Testis (tissue), 3 donors: ENCODE data around the gene ITGB4. TPM values are rescaled to one million over a fixed set of nuclear protein-coding genes. Genes with fewer than 3 reads are reported as not detected.

Experiments
- DNase-seq: peaks from one replicate; pipeline ENCODE4 v3.0.0-alpha.2; 2019
- H3K27ac ChIP-seq, 2 donors: fragments of 200-600 bp; sonication (generic); one replicate each; pipeline ENCODE4 v1.5.1; 2019
- H3K27me3 ChIP-seq: fragments of 200-600 bp; sonication (generic); one replicate; pipeline ENCODE4 v1.5.1; 2019
- H3K36me3 ChIP-seq: fragments of 200-600 bp; sonication (generic); one replicate; pipeline ENCODE4 v1.5.1; 2017; ENCODE audit warnings: low read depth; ENCODE audit errors: missing control alignments
- H3K4me1 ChIP-seq: fragments of 200-600 bp; sonication (generic); one replicate; pipeline ENCODE4 v1.5.1; 2019
- H3K4me3 ChIP-seq, 2 donors: fragments of 200-600 bp; sonication (generic); one replicate each; pipeline ENCODE4 v1.5.1; 2017 to 2019
- H3K9me3 ChIP-seq: fragments of 200-600 bp; sonication (generic); one replicate; pipeline ENCODE4 v1.5.1; 2017
- POLR2A ChIP-seq: fragments of 450-650 bp; IDR thresholded peaks from one replicate; pipeline ENCODE4 v1.6.1; 2017; ENCODE audit warnings: antibody characterized with exemption, mild to moderate bottlenecking, moderate library complexity
- WGBS, 2 donors: methylation state at CpG; one replicate each; pipeline ENCODE4 v1.1.5; 2018; 5-methylcytosine and 5-hydroxymethylcytosine counted together
- intact Hi-C: fragments of 100-400 bp; cut with DNase I; formaldehyde crosslinking; loops from one replicate; pipeline ENCODE4 v1.15.1; 2023; ENCODE audit warnings: low total_unique reads
- polyA plus RNA-seq: library from polyadenylated mRNA; stranded (reverse); fragments of 350-450 nt; fragmentation: Illumina TruSeq; extraction: RNeasy Lipid Tissue Mini Kit (QIAGEN cat#74804); gene quantifications from one replicate; pipeline ENCODE4 v1.2.3, GENCODE V29; 2014; ENCODE audit warnings: low read depth, low replicate concordance; ENCODE audit not compliant: insufficient read depth
- total RNA-seq, 2 donors: library from RNA; depleted of rRNA; stranded (reverse); fragments of >200 nt; gene quantifications; one replicate each; pipeline ENCODE4 v1.2.3, GENCODE V29; 2016
- TF ChIP-seq, protein P1 (sequence below), 3 experiments: fragments of 450-650 bp in 2 of 3; fragments of 200-600 bp in 1 of 3; sonication (generic) in 1 of 3; IDR thresholded peaks; one replicate each; pipeline ENCODE4 v1.5.1; 2016 to 2019; ENCODE audit warnings: antibody characterized with exemption in 3 of 3, mild to moderate bottlenecking in 2 of 3, moderate library complexity in 1 of 3

The ITGB4 gene
- total and polyA plus RNA-seq, 3 donors from 2014 or later, result 7.6 to 16.4 (median 11.6) TPM

DNA sequence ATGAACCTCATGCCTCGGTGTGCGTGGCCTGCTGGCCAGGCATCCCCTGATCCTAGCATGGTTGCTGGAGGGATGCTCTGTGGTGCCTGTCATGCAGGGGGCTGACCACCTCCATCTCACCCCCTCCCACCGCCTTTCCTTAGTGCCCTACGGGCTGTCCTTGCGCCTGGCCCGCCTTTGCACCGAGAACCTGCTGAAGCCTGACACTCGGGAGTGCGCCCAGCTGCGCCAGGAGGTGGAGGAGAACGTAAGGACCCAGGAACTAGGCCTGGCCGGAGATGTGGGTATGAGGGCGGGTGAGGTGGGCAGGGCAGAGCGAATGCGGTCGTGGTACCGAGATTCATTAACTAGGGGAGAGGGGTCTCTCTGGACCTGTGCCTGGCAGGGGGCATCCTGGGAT, 19.0 kb downstream of the ITGB4 start:
- Histone ChIP-seq H3K36me3 (no peaks in the 10 kb centered on the region), H3K9me3 (no peaks in the 10 kb centered on the region), H3K4me1 (no peaks in the 10 kb centered on the region), H3K27me3 (no peaks in the 10 kb centered on the region), H3K27ac (no peak overlapping the region), H3K4me3 (no peak overlapping the region)
- DNase-seq, result no peak
- 94 to 98% methylated on average over 15 to 17 of the region's 17 CpGs for WGBS, 2 donors
- intact Hi-C loops, result no loop called here
- TF ChIP-seq, protein P1, sequence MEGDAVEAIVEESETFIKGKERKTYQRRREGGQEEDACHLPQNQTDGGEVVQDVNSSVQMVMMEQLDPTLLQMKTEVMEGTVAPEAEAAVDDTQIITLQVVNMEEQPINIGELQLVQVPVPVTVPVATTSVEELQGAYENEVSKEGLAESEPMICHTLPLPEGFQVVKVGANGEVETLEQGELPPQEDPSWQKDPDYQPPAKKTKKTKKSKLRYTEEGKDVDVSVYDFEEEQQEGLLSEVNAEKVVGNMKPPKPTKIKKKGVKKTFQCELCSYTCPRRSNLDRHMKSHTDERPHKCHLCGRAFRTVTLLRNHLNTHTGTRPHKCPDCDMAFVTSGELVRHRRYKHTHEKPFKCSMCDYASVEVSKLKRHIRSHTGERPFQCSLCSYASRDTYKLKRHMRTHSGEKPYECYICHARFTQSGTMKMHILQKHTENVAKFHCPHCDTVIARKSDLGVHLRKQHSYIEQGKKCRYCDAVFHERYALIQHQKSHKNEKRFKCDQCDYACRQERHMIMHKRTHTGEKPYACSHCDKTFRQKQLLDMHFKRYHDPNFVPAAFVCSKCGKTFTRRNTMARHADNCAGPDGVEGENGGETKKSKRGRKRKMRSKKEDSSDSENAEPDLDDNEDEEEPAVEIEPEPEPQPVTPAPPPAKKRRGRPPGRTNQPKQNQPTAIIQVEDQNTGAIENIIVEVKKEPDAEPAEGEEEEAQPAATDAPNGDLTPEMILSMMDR (IDR thresholded peaks at IDR 0.05), result no peak
- TF ChIP-seq POLR2A, result no peak

DNA sequence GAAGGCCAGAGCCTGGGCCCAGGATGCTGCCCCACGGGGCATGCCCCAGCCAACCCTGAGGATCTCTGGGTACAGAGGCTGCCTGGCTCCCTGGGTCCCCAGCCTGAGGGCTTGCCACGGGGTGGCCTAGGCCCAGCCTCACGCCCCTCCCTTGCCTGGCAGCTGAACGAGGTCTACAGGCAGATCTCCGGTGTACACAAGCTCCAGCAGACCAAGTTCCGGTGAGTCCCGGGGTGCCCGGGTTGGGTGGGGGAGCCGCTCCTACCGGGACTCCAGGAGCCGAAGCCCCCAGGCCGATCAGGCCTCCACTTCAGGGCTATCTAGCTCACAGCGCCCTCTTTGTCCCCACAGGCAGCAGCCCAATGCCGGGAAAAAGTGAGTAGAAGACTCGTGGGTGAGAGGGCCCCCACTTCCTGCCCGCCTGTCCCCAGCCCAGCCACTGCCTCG, 19.4 kb downstream of the ITGB4 start:
- DNase-seq, result no peak
- H3K9me3 ChIP-seq, result no peaks in the 10 kb centered on the region
- H3K27me3 ChIP-seq, result no peaks in the 10 kb centered on the region
- no peak overlapping the region for H3K27ac ChIP-seq
- WGBS, 2 donors, result 88 to 97% methylated on average over 9 to 17 of the region's 17 CpGs
- H3K4me3 ChIP-seq, result no peak overlapping the region
- H3K36me3 ChIP-seq, result no peaks in the 10 kb centered on the region
- H3K4me1 ChIP-seq, result no peaks in the 10 kb centered on the region
- TF ChIP-seq, protein P1 (IDR thresholded peaks at IDR 0.05), result no peak
- no peak for TF ChIP-seq POLR2A
- intact Hi-C loops, result no loop called here

DNA sequence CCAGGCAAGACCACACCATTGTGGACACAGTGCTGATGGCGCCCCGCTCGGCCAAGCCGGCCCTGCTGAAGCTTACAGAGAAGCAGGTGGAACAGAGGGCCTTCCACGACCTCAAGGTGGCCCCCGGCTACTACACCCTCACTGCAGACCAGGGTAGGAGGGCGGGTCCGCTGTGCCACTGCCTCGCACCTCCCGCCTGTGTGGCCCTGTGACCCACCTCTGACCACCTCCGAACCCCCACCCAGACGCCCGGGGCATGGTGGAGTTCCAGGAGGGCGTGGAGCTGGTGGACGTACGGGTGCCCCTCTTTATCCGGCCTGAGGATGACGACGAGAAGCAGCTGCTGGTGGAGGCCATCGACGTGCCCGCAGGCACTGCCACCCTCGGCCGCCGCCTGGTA, 21.1 kb downstream of the ITGB4 start:
- TF ChIP-seq POLR2A, result no peak
- TF ChIP-seq, protein P1 (IDR thresholded peaks at IDR 0.05), result no peak
- Histone ChIP-seq H3K27me3 (no peaks in the 10 kb centered on the region), H3K4me3 (no peak overlapping the region), H3K4me1 (no peaks in the 10 kb centered on the region), H3K27ac (no peak overlapping the region), H3K9me3 (no peaks in the 10 kb centered on the region), H3K36me3 (no peaks in the 10 kb centered on the region)
- WGBS, 2 donors, result 87 to 90% methylated on average over 8 to 25 of the region's 25 CpGs
- no peak for DNase-seq
- intact Hi-C loops, result no loop called here

DNA sequence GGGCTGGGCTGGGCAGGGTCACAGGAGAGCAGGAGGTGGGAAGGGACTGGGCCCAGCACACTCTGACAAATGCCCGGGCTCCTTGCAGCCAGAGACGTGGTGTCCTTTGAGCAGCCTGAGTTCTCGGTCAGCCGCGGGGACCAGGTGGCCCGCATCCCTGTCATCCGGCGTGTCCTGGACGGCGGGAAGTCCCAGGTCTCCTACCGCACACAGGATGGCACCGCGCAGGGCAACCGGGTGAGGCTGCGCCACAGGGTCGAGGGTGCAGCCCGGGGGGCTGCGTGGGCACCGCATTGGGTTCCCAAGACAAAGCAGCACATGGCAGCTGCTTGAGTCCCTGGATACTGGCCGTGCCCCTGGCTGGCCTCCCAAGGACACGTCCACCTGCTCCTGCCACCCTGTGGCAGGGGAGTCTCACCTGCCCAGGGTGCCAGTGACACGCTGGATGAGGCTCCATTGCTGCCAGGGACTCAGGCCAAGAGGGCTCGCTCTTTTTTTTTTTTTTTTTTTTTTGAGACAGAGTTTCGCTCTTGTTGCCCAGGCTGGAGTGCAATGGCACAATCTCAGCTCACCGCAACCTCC, 22.5 kb downstream of the ITGB4 start:
- TF ChIP-seq, protein P1 (IDR thresholded peaks at IDR 0.05), result no peak
- no peak for TF ChIP-seq POLR2A
- H3K27ac ChIP-seq, result no peak overlapping the region
- H3K36me3 ChIP-seq, result no peaks in the 10 kb centered on the region
- no peaks in the 10 kb centered on the region for H3K4me1 ChIP-seq
- intact Hi-C loops, result no loop called here
- H3K27me3 ChIP-seq, result no peaks in the 10 kb centered on the region
- WGBS, 2 donors, result 94% methylated on average over 7 to 25 of the region's 25 CpGs
- no peak for DNase-seq
- H3K9me3 ChIP-seq, result no peaks in the 10 kb centered on the region
- H3K4me3 ChIP-seq, result no peak overlapping the region

DNA sequence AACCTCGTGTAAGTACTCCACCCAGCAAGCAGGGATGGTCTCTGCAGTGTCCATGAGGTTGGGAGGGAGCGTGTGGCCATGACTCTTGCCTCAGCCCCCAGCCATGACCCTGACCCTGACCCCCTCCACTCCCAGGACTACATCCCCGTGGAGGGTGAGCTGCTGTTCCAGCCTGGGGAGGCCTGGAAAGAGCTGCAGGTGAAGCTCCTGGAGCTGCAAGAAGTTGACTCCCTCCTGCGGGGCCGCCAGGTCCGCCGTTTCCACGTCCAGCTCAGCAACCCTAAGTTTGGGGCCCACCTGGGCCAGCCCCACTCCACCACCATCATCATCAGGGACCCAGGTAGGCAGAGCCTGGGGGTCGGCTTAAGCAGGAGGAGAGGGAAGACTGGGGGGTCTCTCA, 27.4 kb downstream of the ITGB4 start:
- WGBS, 2 donors, result 77 to 83% methylated on average over 6 to 9 of the region's 9 CpGs
- Histone ChIP-seq H3K27ac (no peak overlapping the region), H3K27me3 (no peaks in the 10 kb centered on the region), H3K4me1 (peaks cover 14% of the 10 kb centered on the region), H3K9me3 (no peaks in the 10 kb centered on the region), H3K4me3 (no peak overlapping the region), H3K36me3 (no peaks in the 10 kb centered on the region)
- TF ChIP-seq, protein P1 (IDR thresholded peaks at IDR 0.05), result no peak
- no peak for TF ChIP-seq POLR2A
- intact Hi-C loops, result no loop called here
- no peak for DNase-seq
